Progenitor cell of endocrine pancreas (in vitro differentiated cells): ENCODE results near the gene C5AR1. TPM values are rescaled to one million over a fixed set of nuclear protein-coding genes. Genes with fewer than 3 reads are reported as not detected.

Experiments
- total RNA-seq: library from RNA; stranded (reverse); gene quantifications from 2 replicates; pipeline ENCODE4 v1.2.1, GENCODE V29; 2021

Gene C5AR1
- total RNA-seq, 1 donor from 2014 or later = 2.4 TPM

Other genes starting within 250 kb of the C5AR1 start
- 90.6 and 94.7 TPM in 2 replicates for gene ZC3H4, start 196.1 kb upstream of the C5AR1 start, total RNA-seq
- gene SAE1, start 179.0 kb upstream of the C5AR1 start, total RNA-seq = 172 and 173 TPM in 2 replicates
- 18.3 and 23.5 TPM in 2 replicates for gene BBC3, start 78.7 kb upstream of the C5AR1 start, total RNA-seq
- gene CCDC9, start 53.3 kb upstream of the C5AR1 start, total RNA-seq = 34.4 and 36.1 TPM in 2 replicates
- 9.1 and 11.8 TPM in 2 replicates for gene INAFM1, start 35.0 kb upstream of the C5AR1 start, total RNA-seq
- not detected in 2 replicates for gene C5AR2, start 22.3 kb downstream of the C5AR1 start, total RNA-seq
- gene DHX34, start 39.5 kb downstream of the C5AR1 start, total RNA-seq = 37.7 and 42.1 TPM in 2 replicates
- gene MEIS3, start 109.7 kb downstream of the C5AR1 start, total RNA-seq = 25.5 and 30.8 TPM in 2 replicates
- gene SLC8A2, start 162.0 kb downstream of the C5AR1 start, total RNA-seq = 1.2 and 1.4 TPM in 2 replicates
- 29.9 and 30.5 TPM in 2 replicates for gene KPTN, start 174.4 kb downstream of the C5AR1 start, total RNA-seq
- gene NAPA, start 205.2 kb downstream of the C5AR1 start, total RNA-seq = 77.8 and 80.0 TPM in 2 replicates